Natural killer cell (primary cell): ENCODE results near the gene ZDHHC18. TPM values are rescaled to one million over a fixed set of nuclear protein-coding genes. Genes with fewer than 3 reads are reported as not detected.
A peak's percentile ranks its signal among the peaks of the same experiment; 100 is the strongest.
"Not testable (repeated sequence)": the region's sequence is repeated elsewhere in the genome, so short reads cannot be mapped to it uniquely, and the experiment has no call there.

Experiments used
- ATAC-seq, 3 donors: fragments of 150-1000 bp in 2 of 3; fragments of 200-7000 bp in 1 of 3; cut with Tn5 transposase; 1 replicate in 1 of 3; 2 replicates in 2 of 3; pipeline ENCODE4 v1.10.0; 2021; ENCODE audit warnings: mild to moderate bottlenecking in 2 of 3, moderate library complexity in 2 of 3
- DNase-seq, 2 donors: peaks; one replicate each; pipeline versions ENCODE4 v3.0.0 to v3.0.0-alpha.2; 2013 to 2021; ENCODE audit warnings: mixed read lengths in 1 of 2
- H3K27ac ChIP-seq: one replicate; pipeline ENCODE4 v1.5.1; 2013; ENCODE audit warnings: mild to moderate bottlenecking, low read length
- H3K27me3 ChIP-seq: one replicate; pipeline ENCODE4 v1.6.1; 2013; ENCODE audit warnings: low read length; ENCODE audit not compliant: control insufficient read depth, insufficient read depth
- H3K36me3 ChIP-seq: one replicate; pipeline ENCODE4 v1.6.1; 2013; ENCODE audit warnings: low read length; ENCODE audit not compliant: control insufficient read depth, insufficient read depth
- H3K4me1 ChIP-seq: one replicate; pipeline ENCODE4 v1.6.1; 2013; ENCODE audit warnings: low read length; ENCODE audit not compliant: control insufficient read depth, insufficient read depth
- H3K4me3 ChIP-seq: one replicate; pipeline ENCODE4 v1.5.1; 2013; ENCODE audit warnings: low read length
- H3K9me3 ChIP-seq: one replicate; pipeline ENCODE4 v1.6.1; 2013; ENCODE audit warnings: low read length; ENCODE audit not compliant: control insufficient read depth, insufficient read depth
- H3K27ac Mint-ChIP-seq, 2 donors: one replicate each; pipeline ENCODE4 v1.8.0; 2022; ENCODE audit warnings: mild to moderate bottlenecking in 2 of 2, mixed read lengths in 2 of 2, moderate library complexity in 1 of 2
- H3K27me3 Mint-ChIP-seq, 2 donors: one replicate each; pipeline ENCODE4 v1.8.0; 2022; ENCODE audit warnings: low read depth in 2 of 2, mixed read lengths in 2 of 2
- H3K36me3 Mint-ChIP-seq: one replicate; pipeline ENCODE4 v1.8.0; 2022; ENCODE audit warnings: mixed read lengths
- H3K4me1 Mint-ChIP-seq, 2 donors: one replicate each; pipeline ENCODE4 v1.8.0; 2022; ENCODE audit warnings: mixed read lengths in 2 of 2
- H3K4me3 Mint-ChIP-seq: one replicate; pipeline ENCODE4 v1.8.0; 2022; ENCODE audit warnings: mild to moderate bottlenecking, moderate library complexity, mixed read lengths
- H3K9me3 Mint-ChIP-seq, 2 donors: one replicate each; pipeline ENCODE4 v1.8.0; 2022; ENCODE audit warnings: mixed read lengths in 2 of 2
- CTCF ChIP-seq: fragments of 200-600 bp; IDR thresholded peaks from one replicate; pipeline ENCODE4 v1.8.0; 2022; ENCODE audit warnings: antibody characterized with exemption
- WGBS: methylation state at CpG from one replicate; pipeline ENCODE4 v1.1.7; 2013; ENCODE audit warnings: missing lambda C conversion rate; ENCODE audit not compliant: insufficient coverage; 5-methylcytosine and 5-hydroxymethylcytosine counted together
- intact Hi-C: fragments of 100-400 bp; cut with micrococcal nuclease; formaldehyde crosslinking; loops from one replicate; pipeline ENCODE4 v1.14.2; 2022
- total RNA-seq, 4 donors: library from RNA; stranded (reverse); fragments of 120-200 nt in 1 of 4; gene quantifications; one replicate each; pipeline versions ENCODE4 v1.2.3 to v1.2.4, GENCODE V29; 2013 to 2022

ZDHHC18 gene
- total RNA-seq, 3 donors from 2014 or later (not counting 1 experiment from before 2014, with no cell fraction given): 70.0 to 74.6 (median 72.3) TPM

GRCh38 chr1:26874896-26875295 lies 48.4 kb downstream of the ZDHHC18 start:
- H3K36me3 ChIP-seq: peaks cover 25% of the 10 kb centered on the region
- H3K9me3 ChIP-seq: no peaks in the 10 kb centered on the region
- DNase-seq: no peak
- H3K27ac ChIP-seq: no peak overlapping the region
- Mint-ChIP-seq H3K36me3 (no peaks in the 10 kb centered on the region), H3K9me3 (no peaks in the 10 kb centered on the region), H3K27ac (peak overlapping the region in 1 of 2 donors; percentile 35), H3K4me3 (no peak overlapping the region), H3K27me3 (no peaks in the 10 kb centered on the region), H3K4me1 (no peaks in the 10 kb centered on the region)
- 97% methylated on average over 3 of the region's 4 CpGs for WGBS
- TF ChIP-seq CTCF: no peak
- no peaks in the 10 kb centered on the region for H3K4me1 ChIP-seq
- H3K4me3 ChIP-seq: no peak overlapping the region
- intact Hi-C loops: no loop called here
- no peaks in the 10 kb centered on the region for H3K27me3 ChIP-seq
- no peak for ATAC-seq

- no peak for DNase-seq
- ATAC-seq: no peak
- Mint-ChIP-seq H3K27ac (no peak overlapping the region), H3K4me3 (no peak overlapping the region), H3K9me3 (no peaks in the 10 kb centered on the region), H3K4me1 (no peaks in the 10 kb centered on the region), H3K36me3 (no peaks in the 10 kb centered on the region), H3K27me3 (no peaks in the 10 kb centered on the region)
- H3K4me3 ChIP-seq: no peak overlapping the region
- H3K27ac ChIP-seq: no peak overlapping the region
- H3K36me3 ChIP-seq: peaks cover 44% of the 10 kb centered on the region
- WGBS: 100% methylated on average over 1 of the region's 2 CpGs
- no peaks in the 10 kb centered on the region for H3K9me3 ChIP-seq
- H3K27me3 ChIP-seq: no peaks in the 10 kb centered on the region
- intact Hi-C loops: no loop called here
- no peak for TF ChIP-seq CTCF
- H3K4me1 ChIP-seq: no peaks in the 10 kb centered on the region
These were observed 50.8 kb downstream of the ZDHHC18 start for GRCh38 chr1:26877326-26877725.

- Histone ChIP-seq H3K4me3 (no peak overlapping the region), H3K27me3 (no peaks in the 10 kb centered on the region), H3K36me3 (peaks cover 63% of the 10 kb centered on the region), H3K27ac (no peak overlapping the region), H3K9me3 (no peaks in the 10 kb centered on the region), H3K4me1 (no peaks in the 10 kb centered on the region)
- no peak overlapping the region for H3K27ac Mint-ChIP-seq
- H3K4me1 Mint-ChIP-seq: peaks cover 0 to 6% of the 10 kb centered on the region in 2 donors
- intact Hi-C loops: no loop called here
- peaks cover 5% of the 10 kb centered on the region for H3K36me3 Mint-ChIP-seq
- DNase-seq (no peak), ATAC-seq (no peak)
- 100% methylated on average over 3 of the region's 4 CpGs for WGBS
- no peaks in the 10 kb centered on the region for H3K27me3 Mint-ChIP-seq
- no peak for TF ChIP-seq CTCF
- no peak overlapping the region for H3K4me3 Mint-ChIP-seq
- H3K9me3 Mint-ChIP-seq: no peaks in the 10 kb centered on the region
These were observed 53.3 kb downstream of the ZDHHC18 start for GRCh38 chr1:26879793-26880192.

GRCh38 chr1:26881611-26882010 lies 55.1 kb downstream of the ZDHHC18 start:
- H3K36me3 ChIP-seq: peaks cover 70% of the 10 kb centered on the region
- H3K36me3 Mint-ChIP-seq: peaks cover 11% of the 10 kb centered on the region
- DNase-seq, ATAC-seq, H3K9me3 ChIP-seq, H3K4me3 ChIP-seq, H3K4me1 Mint-ChIP-seq, H3K27me3 Mint-ChIP-seq, H3K27ac Mint-ChIP-seq, H3K27ac ChIP-seq, H3K4me3 Mint-ChIP-seq, H3K4me1 ChIP-seq, H3K27me3 ChIP-seq, H3K9me3 Mint-ChIP-seq, intact Hi-C loops: not testable (repeated sequence)
- 97% methylated on average over 6 of the region's 6 CpGs for WGBS
